GM19468 (cell line): Measurements from ENCODE around the gene CLEC2D.
"Not testable (repeated sequence)": the region's sequence is repeated elsewhere in the genome, so short reads cannot be mapped to it uniquely, and the experiment has no call there.

ENCODE experiments used
- ATAC-seq: cut with Tn5 transposase; IDR thresholded peaks from one replicate; pipeline ENCODE4 v1.9.1; 2021; ENCODE audit warnings: mild to moderate bottlenecking, moderate library complexity, moderate number of reproducible peaks; ENCODE audit not compliant: unreplicated experiment; ENCODE audit errors: extremely low read depth

The CLEC2D gene, protein sequence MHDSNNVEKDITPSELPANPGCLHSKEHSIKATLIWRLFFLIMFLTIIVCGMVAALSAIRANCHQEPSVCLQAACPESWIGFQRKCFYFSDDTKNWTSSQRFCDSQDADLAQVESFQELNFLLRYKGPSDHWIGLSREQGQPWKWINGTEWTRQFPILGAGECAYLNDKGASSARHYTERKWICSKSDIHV

DNA sequence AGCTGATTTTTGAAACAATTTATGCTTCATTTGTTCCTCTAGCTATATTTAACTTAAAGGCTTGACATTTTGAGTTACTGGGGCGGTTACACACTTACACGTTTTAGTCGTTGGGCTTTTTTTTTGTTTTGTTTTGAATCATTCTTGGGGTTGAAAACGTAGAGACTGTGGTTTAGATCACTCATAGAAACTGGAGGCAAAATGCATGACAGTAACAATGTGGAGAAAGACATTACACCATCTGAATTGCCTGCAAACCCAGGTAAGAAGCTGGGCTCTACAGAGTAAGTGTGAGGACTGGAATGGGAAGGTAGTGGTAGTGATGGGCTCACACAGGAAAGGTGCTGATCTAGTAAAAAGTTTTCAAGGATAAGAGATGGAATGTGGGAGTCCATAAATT is at the start of gene CLEC2D:
Gene CLEC2D (plus strand): TSS at position 180 of the 400 bp plus-strand sequence. CDS start 22 bp downstream, at position 202.
- peak; percentile 42 for ATAC-seq

GRCh38 chr12:9625019-9625418 is 44.5 kb upstream of the CLEC2D start:
- no peak for ATAC-seq

DNA sequence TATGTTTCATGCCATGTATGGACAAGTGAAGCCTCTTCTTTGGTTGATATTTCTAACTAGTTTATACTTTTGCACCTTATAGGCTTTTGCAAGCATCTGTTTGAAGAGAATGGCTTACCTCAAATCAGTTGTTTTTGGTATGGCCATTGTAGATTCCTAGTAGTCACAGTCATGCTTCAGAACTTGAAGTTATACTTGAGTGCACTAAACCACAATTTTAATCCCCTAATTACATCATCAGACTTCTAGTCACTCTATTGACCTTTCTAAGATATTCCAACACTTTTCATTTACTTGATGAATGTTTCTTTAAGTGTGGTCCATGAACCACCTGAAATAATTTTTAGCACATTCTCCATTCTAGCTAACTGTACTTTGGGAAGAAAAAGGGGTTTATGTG is 43.2 kb upstream of the CLEC2D start:
- ATAC-seq = no peak

- ATAC-seq = no peak
Measured at GRCh38 chr12:9626821-9627220, 42.7 kb upstream of the CLEC2D start.

DNA sequence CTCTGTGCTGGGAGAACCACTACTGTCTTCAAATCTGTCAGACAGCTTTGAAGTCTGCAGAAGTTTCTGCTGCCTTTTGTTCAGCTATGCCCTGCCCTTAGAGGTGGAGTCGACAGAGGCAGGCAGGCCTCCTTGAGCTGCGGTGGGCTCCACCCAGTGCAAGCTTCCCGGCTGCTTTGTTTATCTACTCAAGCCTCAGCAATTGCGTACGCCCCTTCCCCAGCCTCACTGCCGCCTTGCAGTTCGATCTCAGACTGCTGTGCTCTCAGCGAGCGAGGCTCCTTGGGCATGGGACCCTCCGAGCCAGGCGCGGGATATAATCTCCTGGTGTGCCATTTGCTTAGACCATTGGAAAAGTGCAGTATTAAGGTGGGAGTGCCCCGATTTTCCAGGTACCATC is 36.7 kb upstream of the CLEC2D start:
- ATAC-seq = no peak

- ATAC-seq = no peak
Measured at GRCh38 chr12:9634177-9634803, 35.2 kb upstream of the CLEC2D start.

- no peak for ATAC-seq
Measured at GRCh38 chr12:9634969-9635754, 34.4 kb upstream of the CLEC2D start.

GRCh38 chr12:9636150-9636850 is 33.2 kb upstream of the CLEC2D start:
- no peak for ATAC-seq

GRCh38 chr12:9636851-9637206 is 32.7 kb upstream of the CLEC2D start:
- ATAC-seq = no peak

DNA sequence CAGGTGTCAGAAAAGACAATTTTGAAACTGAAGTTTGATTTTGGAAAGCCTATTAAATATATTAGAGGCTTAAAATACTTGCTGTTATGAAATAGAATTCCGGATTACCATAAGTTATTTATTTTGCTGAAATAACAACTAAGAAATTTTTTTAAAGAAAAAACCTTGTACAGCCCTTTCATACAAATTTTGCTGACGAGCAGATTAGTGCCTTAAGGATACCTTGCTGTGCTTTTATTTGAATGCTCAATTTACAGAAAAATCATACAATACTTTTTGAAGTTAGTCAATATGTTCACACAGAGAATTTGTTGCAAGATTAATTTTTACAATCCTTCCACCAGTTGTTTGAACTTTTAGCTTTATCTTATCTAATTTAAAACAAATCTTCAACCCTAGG is 29.5 kb upstream of the CLEC2D start:
- no peak for ATAC-seq

GRCh38 chr12:9642606-9643265 is 26.8 kb upstream of the CLEC2D start:
- ATAC-seq = no peak

DNA sequence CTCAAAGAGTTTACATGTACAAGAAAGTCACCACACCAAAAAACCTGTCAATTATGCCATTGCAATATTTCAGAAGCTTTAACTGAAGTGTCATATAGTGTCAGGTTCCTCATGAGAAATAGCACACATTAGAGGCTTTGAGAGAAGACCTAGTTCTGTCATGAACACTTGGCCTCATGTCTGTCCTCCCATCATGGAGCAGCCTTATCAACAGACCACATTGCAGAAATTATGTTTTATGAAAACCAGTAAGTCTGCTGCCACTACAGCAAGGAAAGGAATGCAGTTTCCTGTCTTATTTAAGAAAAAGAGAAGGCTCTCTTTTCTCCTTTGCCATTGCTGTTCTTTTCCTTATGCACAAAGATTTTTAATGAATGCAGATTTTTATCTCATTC is 26.2 kb upstream of the CLEC2D start:
- no peak for ATAC-seq

DNA sequence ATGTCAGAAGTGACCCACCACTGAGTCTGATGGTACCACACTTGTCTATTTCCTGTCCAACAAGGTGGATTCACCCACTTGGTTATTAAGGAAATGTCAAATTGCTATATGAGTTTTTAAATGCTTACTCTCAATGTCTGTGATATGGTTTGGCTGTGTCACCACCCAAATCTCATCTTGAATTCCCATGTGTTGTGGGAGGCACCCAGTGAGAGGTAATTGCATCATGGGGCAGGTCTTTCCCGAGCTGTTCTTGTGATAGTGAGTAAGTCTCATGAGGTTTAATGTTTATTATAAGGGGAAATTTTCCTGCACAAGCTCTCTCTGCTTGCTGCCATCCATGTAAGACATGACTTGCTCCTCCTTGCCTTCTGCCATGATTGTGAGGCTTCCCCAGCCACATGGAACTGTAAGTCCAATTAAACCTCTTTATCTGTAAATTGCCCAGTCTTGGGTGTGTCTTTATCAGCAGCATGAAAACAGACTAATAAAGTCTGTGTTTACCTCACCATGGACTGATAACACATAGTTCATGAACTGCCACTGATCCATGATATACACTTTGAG is 24.4 kb upstream of the CLEC2D start:
- ATAC-seq = not testable (repeated sequence)

GRCh38 chr12:9646794-9647781 is 22.4 kb upstream of the CLEC2D start:
- no peak for ATAC-seq

GRCh38 chr12:9647825-9648700 is 21.4 kb upstream of the CLEC2D start:
- peak; percentile 49 for ATAC-seq

DNA sequence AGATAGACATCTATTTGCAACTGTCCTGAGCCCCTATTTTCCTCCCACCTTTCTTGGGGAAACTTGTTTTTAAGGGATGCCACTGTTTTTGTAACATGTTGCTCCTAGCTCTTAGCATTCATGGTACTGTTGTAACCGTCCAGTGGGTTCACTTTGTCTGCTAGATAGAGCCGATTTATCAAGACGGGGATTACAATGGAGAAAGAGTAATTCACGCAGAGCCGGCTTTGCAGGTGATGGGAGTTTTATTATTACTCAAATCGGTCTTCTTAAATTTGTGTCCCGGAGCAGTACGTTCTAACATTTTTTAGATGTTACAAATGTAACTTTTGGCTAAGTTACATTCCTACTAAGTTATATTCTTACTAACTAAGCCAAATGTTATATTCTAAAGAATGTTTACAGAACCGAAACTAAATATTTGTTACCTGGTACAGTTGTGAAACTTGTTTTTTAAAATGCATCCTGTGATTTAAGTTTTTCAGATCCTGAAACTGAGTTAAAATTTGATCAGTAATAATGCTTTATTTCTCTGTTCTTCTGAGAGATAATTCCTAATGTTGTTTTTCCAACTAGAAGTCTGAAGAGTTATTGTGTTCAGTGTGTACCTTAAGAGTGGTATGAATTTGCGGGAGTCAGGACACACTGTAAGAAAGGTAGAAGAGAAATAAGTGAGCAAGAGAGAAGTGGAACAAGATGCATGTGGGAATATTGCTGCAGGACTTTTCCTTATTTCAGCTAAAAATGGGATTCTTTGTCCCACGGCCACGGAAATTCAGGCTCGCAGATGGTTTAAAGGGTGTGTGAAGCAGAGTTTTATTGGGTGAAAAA is 20.6 kb upstream of the CLEC2D start:
- ATAC-seq = no peak

DNA sequence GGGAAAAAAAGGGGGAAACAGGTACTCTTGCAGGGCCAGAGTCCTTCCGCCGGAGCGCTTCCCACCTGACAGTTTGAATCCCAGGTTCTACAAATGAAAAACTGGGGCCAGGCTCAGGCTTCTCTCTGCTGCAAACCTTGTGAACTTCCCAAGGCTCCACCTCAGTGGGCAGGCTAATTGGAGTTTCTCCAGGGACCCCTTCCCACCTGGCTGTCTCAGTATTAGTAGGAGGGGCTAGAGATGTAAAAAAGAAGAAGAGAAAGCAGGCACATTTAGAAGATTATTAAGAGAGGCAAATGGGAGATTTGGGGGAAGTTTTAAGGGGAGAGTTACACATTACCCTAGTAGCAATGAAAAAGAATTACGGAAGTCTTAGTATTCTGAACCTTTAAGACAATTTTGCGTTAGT is 20.0 kb upstream of the CLEC2D start:
- ATAC-seq = no peak
